ENCODE measurements around the gene ELAVL1.

DNA sequence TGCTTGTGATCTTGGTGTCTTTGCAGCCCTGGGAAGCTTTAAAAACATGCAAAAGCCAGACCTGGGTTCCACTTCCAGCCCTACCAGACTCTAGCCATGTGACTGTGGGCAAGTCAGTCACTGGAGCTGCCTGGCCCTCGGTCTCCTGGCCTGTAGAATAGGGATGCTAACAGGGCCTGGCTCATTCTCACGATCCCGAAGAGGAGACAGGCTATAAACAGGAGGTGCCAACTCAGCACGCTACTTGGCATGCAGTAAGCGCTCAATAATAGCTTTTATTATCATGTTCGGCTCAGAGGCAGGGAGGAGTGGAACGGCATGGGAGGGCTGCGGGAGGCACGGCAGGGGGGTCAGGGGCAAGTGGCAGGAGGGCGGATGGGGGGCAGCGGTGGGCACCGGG, 81.2 kb downstream of the ELAVL1 start:
- TF ChIP-seq CTCF (IDR thresholded peaks at IDR 0.05) (no peak), POLR2A (IDR thresholded peaks at IDR 0.05) (no peak)

All from adrenal gland (tissue), 5 donors.